ENCODE results near the gene STRIP1. TPM values are rescaled to one million over a fixed set of nuclear protein-coding genes. Genes with fewer than 3 reads are reported as not detected.

Gene STRIP1
- polyA plus RNA-seq, 1 experiment = 31.3 TPM

GRCh38 chr1:110048923-110049601 lies 14.6 kb downstream of the STRIP1 start:
- TF ChIP-seq CTCF (IDR thresholded peaks at IDR 0.05; ENCODE audit: low read depth, low read length) = no peak
- Histone ChIP-seq H3K9me3 (ENCODE audit: control insufficient read depth, insufficient read depth, low read length) (no peaks in the 10 kb centered on the region), H3K4me3 (ENCODE audit: low read depth, low read length) (no peak overlapping the region), H3K27me3 (ENCODE audit: control insufficient read depth, insufficient read depth, low read length) (no peaks in the 10 kb centered on the region), H3K27ac (ENCODE audit: low read depth, low read length) (no peak overlapping the region)
- DNase-seq (ENCODE audit: low read depth, low spot score) = no peak
- CTCF ChIA-PET = interaction anchor here (0.6 to 1.1 kb wide), 2 partner anchors 39 to 68 kb away, joined by 3 read pairs; no protein-coding TSS in a partner anchor
- POLR2A ChIA-PET = no interaction called here

GRCh38 chr1:110049801-110050601 lies 15.6 kb downstream of the STRIP1 start:
- Histone ChIP-seq H3K27ac (ENCODE audit: low read depth, low read length) (no peak overlapping the region), H3K9me3 (ENCODE audit: control insufficient read depth, insufficient read depth, low read length) (no peaks in the 10 kb centered on the region), H3K27me3 (ENCODE audit: control insufficient read depth, insufficient read depth, low read length) (no peaks in the 10 kb centered on the region), H3K4me3 (ENCODE audit: low read depth, low read length) (no peak overlapping the region)
- CTCF ChIA-PET = interaction anchor here (0.6 to 5.3 kb wide), 7 partner anchors 10 to 276 kb away, joined by 3 to 64 read pairs (median 4); no protein-coding TSS in a partner anchor
- TF ChIP-seq CTCF (IDR thresholded peaks at IDR 0.05; ENCODE audit: low read depth, low read length) = no peak
- DNase-seq (ENCODE audit: low read depth, low spot score) = no peak
- POLR2A ChIA-PET = interaction anchor here (0.6 kb wide), 1 partner anchor 22 kb away, joined by 6 read pairs; no protein-coding TSS in a partner anchor

- TF ChIP-seq CTCF (IDR thresholded peaks at IDR 0.05; ENCODE audit: low read depth, low read length) = no peak
- ChIA-PET CTCF (interaction anchor here (0.8 to 5.3 kb wide), 10 partner anchors 9 to 277 kb away, joined by 3 to 64 read pairs (median 4); no protein-coding TSS in a partner anchor), POLR2A (interaction anchor here (0.6 kb wide), 1 partner anchor 23 kb away, joined by 6 read pairs; no protein-coding TSS in a partner anchor)
- no peak overlapping the region for H3K27ac ChIP-seq (ENCODE audit: low read depth, low read length)
- no peak for DNase-seq (ENCODE audit: low read depth, low spot score)
- no peaks in the 10 kb centered on the region for H3K9me3 ChIP-seq (ENCODE audit: control insufficient read depth, insufficient read depth, low read length)
- H3K4me3 ChIP-seq (ENCODE audit: low read depth, low read length) = no peak overlapping the region
- H3K27me3 ChIP-seq (ENCODE audit: control insufficient read depth, insufficient read depth, low read length) = no peaks in the 10 kb centered on the region
These were observed 16.3 kb downstream of the STRIP1 start for GRCh38 chr1:110050602-110051261.

GRCh38 chr1:110051262-110051648 lies 16.8 kb downstream of the STRIP1 start:
- no peak overlapping the region for H3K4me3 ChIP-seq (ENCODE audit: low read depth, low read length)
- H3K27me3 ChIP-seq (ENCODE audit: control insufficient read depth, insufficient read depth, low read length) = no peaks in the 10 kb centered on the region
- POLR2A ChIA-PET = no interaction called here
- H3K9me3 ChIP-seq (ENCODE audit: control insufficient read depth, insufficient read depth, low read length) = no peaks in the 10 kb centered on the region
- TF ChIP-seq CTCF (IDR thresholded peaks at IDR 0.05; ENCODE audit: low read depth, low read length) = no peak
- no peak overlapping the region for H3K27ac ChIP-seq (ENCODE audit: low read depth, low read length)
- CTCF ChIA-PET = interaction anchor here (1.2 to 5.3 kb wide), 8 partner anchors 9 to 261 kb away, joined by 3 to 64 read pairs (median 4); no protein-coding TSS in a partner anchor
- no peak for DNase-seq (ENCODE audit: low read depth, low spot score)
